HG03432 (cell line): ENCODE data around the gene CASP9.
"Not testable (repeated sequence)": the region's sequence is repeated elsewhere in the genome, so short reads cannot be mapped to it uniquely, and the experiment has no call there.

Experiments
- ATAC-seq: cut with Tn5 transposase; IDR thresholded peaks from one replicate; pipeline ENCODE4 v1.9.1; 2021; ENCODE audit warnings: mild to moderate bottlenecking, moderate library complexity; ENCODE audit not compliant: unreplicated experiment

Gene CASP9

GRCh38 chr1:15501208-15502032 is 22.6 kb downstream of the CASP9 start:
- no peak for ATAC-seq

GRCh38 chr1:15500184-15501178 is 23.5 kb downstream of the CASP9 start:
- ATAC-seq = no peak

DNA sequence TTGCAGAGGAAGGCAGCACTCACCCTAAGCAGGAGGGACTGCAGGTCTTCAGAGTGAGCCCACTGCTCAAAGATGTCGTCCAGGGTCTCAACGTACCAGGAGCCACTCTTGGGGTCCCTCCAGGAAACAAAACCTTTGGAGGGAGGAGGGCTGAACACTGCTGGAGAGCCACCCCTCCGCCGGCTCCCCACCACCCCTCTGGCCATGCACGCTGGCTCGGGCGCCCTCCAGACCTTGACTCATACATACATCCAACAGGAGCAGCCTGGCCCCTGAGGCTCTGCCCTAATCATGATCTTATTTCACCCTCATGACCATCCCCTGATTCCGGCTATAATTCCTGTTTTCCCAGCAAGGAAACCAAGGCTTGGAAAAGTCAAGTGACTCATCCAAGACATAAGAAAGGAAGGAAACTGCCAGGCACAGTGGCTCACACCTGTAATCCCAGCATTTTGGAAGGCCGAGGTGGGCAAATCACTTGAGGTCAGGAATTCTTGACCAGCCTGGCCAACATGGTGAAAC is 30.1 kb downstream of the CASP9 start:
- no peak for ATAC-seq

DNA sequence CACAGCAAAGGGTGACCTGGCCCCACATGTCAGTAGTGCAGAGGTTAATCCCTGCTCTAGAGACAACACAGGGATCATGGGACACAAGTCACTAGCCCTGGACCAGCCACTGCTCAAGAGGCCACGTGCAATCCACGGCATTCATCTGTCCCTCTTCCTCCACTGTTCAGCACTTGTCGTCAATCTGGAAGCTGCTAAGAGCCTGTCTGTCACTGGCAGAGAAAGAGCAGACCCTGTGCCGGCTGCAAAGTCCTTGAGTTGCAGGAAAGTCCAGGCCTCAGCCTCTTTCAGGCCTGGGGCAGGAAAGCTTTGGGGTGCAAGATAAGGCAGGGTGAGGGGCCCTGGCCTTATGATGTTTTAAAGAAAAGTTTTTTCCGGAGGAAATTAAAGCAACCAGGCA is 31.4 kb downstream of the CASP9 start:
- no peak for ATAC-seq

DNA sequence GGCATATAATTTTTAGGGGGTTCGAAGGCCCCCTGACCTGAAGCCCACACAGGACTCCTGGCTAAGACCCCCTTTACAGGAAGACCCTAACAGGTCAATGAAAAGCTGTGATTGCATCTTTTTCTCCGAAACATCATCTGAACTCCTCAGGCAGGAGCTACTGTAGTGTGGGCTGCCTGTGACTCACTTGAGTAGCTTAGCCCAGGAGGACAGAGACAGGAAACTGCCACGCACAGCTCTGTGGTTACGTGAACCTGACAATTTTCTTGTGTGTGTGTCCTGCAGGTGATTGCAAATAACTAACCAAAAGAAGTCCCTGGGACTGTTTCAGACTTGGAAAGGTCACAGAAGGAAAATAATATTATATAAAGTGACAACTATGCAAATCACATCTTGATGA is 33.0 kb downstream of the CASP9 start:
- ATAC-seq = not testable (repeated sequence)

DNA sequence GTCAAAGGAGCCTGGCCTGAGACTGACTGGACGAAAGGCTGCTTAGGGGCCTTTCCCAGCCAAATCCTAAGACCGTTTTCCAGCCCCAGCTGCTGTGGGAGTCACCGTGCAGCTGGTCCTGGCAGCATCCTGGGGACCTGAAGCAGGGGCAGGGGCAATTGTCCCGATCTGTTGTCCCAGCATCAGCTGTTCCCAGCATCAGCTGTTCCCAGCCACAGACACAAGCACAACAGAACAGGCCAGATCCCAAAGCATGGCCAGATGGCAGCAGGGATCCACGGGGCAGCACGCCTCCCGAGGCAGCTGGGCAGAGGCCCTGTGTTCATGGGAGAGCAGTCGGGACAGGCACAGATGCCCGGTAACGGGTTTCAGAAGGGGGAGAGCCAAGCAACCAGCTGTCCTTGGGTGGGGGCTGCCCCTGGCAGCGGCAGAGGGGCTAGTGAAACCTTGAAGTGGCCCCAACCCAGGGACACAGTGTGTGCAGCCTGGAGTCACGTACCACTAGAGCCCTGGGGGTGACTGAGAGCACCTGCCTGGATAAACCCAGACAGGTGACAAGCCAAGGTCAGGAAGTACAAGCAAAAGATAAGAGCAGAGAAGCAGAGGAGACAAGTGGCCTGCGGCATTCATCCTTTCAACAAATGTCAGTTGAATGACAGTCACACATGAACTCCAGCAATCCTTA is 34.8 kb downstream of the CASP9 start:
- no peak for ATAC-seq

- ATAC-seq = no peak
These were observed 35.6 kb downstream of the CASP9 start for GRCh38 chr1:15488371-15488770.

- not testable (repeated sequence) for ATAC-seq
These were observed 37.0 kb downstream of the CASP9 start for GRCh38 chr1:15486844-15487610.

GRCh38 chr1:15485636-15486035 is 38.4 kb downstream of the CASP9 start:
- no peak for ATAC-seq

DNA sequence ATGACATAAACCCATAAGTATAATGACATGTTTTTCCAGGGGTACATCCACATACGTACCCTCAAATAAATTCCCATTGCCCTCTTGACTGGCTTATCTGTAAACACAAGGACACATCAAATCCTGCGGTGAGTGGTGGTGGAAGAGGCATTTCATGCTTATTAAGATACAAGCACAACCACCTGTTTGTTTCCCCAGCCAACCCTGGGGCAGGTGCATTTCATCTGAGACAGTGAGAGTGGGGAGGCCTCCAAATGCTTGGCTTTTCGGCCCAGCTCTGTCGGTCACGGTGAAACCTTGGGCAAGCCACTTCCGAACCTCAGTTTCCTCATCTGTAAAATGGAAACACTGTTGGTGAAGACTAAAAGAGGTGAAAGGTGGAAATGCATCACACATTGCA is 39.6 kb downstream of the CASP9 start:
- ATAC-seq = not testable (repeated sequence)

DNA sequence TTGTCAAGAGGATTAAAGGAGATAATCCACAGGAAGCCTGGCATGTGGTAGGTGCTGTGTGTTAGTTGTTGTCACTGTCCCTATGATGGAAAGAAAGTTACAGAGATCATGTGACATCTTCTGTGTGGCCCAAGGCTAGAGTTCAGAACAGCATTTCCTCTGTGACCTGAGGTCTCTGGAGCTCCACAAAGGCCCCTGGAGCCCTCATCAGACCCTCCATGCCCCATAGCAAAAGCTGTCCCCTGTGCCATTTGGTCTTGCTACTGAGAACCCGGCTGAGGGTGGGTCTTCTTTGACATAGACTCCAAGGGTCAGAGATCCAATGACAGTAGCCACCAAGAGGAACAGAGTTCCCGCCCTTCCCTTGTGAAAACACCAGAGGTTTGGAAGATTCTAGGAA is 40.0 kb downstream of the CASP9 start:
- ATAC-seq = no peak

GRCh38 chr1:15482983-15483543 is 41.0 kb downstream of the CASP9 start:
- ATAC-seq = not testable (repeated sequence)

DNA sequence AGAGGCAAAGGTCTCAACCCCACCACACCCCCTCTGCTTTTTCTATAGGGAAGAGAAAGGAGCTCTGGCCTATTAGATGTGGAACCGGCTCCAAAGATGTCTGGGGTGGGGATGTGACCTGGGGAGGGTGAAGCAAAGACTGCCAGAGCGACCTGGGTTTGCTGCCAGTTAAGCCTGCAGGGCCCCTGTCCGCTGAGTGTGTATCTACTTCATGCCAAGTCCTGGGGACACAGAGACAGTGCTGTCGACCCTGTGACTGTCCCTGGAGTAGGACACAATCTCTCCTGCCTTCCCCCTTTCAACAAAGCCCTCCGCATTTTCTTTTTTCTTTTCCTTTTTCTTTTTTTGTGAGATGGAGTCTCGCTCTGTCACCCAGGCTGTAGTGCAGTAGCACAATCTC is 41.6 kb downstream of the CASP9 start:
- not testable (repeated sequence) for ATAC-seq

GRCh38 chr1:15479654-15480347 is 44.2 kb downstream of the CASP9 start:
- ATAC-seq = no peak

- no peak for ATAC-seq
These were observed 46.3 kb downstream of the CASP9 start for GRCh38 chr1:15477646-15478212.

DNA sequence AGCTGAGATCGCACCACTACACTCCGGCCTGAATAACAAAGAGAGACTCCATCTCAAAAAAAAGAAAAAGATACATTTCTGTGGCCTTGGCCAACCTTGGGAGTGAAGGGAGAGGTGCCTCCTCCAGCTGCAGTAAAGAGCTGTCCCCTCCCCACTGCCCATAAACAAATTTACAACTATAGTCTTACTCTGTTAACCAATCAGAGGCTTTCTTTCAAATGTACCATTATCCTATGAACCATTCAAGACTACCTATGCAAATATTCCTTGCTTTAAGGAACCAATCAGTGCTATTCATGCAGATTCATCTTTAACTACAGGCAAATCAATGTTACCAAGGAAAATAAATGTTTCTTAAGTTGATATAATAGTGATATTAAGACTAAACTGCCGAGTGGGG is 47.1 kb downstream of the CASP9 start:
- no peak for ATAC-seq

DNA sequence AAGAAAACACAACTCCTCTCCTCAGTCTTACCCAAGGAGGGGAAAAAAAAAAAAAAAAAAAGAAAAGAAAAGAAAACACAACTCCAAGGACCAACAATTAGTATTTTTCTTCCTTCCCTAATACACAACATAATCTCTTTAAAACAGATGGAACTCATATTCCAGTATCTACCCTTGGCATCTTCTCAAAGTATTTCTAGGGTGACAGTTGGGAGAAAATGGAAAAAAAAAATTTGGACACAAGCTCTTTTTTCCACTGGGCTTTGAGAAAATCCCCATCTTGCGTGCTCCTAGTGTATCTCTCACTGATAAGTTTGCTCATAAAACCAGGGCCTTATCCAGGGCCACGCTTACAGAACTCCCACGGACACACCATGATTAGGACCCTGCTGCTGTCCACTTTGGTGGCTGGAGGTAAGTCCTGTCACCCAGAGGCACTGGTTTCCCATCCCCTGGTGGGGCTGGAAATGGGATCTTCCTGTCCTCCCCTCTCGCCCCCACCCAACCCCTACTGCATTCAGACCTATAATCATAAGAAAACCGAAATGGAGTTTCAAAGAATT is 48.2 kb downstream of the CASP9 start, which contains the start of gene CELA2B:
CELA2B (plus strand) TSS at position 353 of the 563 bp plus-strand sequence; CDS start at position 375, 22 bp downstream.
- ATAC-seq = no peak

GRCh38 chr1:15472587-15472986 is 51.4 kb downstream of the CASP9 start:
- no peak for ATAC-seq
